ENCODE results near the gene CLEC14A. TPM values are rescaled to one million over a fixed set of nuclear protein-coding genes. Genes with fewer than 3 reads are reported as not detected.

Gene CLEC14A, protein sequence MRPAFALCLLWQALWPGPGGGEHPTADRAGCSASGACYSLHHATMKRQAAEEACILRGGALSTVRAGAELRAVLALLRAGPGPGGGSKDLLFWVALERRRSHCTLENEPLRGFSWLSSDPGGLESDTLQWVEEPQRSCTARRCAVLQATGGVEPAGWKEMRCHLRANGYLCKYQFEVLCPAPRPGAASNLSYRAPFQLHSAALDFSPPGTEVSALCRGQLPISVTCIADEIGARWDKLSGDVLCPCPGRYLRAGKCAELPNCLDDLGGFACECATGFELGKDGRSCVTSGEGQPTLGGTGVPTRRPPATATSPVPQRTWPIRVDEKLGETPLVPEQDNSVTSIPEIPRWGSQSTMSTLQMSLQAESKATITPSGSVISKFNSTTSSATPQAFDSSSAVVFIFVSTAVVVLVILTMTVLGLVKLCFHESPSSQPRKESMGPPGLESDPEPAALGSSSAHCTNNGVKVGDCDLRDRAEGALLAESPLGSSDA
- total RNA-seq (ENCODE audit: low replicate concordance) = 0.15 and 0.47 TPM in 2 replicates

DNA sequence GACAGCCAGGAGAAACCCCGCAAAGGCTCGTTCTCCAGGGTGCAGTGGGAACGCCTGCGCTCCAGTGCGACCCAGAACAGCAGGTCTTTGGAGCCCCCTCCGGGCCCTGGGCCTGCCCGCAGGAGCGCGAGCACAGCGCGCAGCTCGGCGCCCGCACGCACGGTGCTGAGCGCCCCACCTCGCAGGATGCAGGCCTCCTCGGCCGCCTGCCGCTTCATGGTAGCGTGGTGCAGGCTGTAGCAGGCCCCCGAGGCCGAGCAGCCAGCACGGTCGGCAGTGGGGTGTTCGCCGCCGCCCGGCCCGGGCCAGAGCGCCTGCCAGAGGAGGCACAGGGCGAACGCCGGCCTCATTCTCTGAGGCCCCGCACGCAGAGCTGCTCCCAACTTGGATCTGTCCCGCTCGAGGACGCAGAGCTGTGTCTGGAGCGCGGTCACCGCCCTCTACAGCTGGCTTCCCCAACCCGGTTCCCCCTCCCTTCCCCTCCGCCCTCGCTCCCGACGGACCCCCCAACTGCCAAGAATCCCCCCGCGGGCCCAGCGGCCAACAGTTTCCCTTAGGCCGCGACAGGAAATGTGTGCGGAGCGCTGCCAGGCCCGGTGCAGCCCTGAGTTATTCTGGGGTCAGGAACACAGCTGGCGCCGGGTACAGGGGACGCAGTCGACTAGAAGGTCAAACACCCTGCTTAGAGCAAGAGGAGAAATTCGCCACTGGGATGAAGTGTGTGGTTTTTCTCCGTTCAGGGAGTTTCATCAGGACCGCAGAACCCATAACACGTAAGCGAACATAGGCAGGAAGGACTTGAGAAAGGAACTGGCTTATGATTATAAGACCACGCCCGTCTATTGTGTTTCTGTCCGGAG is at the start of gene CLEC14A:
Gene CLEC14A, minus strand, starts transcription at position 421 of the 860 bp plus-strand sequence. Its CDS starts 71 bp downstream, at position 350.

DNA sequence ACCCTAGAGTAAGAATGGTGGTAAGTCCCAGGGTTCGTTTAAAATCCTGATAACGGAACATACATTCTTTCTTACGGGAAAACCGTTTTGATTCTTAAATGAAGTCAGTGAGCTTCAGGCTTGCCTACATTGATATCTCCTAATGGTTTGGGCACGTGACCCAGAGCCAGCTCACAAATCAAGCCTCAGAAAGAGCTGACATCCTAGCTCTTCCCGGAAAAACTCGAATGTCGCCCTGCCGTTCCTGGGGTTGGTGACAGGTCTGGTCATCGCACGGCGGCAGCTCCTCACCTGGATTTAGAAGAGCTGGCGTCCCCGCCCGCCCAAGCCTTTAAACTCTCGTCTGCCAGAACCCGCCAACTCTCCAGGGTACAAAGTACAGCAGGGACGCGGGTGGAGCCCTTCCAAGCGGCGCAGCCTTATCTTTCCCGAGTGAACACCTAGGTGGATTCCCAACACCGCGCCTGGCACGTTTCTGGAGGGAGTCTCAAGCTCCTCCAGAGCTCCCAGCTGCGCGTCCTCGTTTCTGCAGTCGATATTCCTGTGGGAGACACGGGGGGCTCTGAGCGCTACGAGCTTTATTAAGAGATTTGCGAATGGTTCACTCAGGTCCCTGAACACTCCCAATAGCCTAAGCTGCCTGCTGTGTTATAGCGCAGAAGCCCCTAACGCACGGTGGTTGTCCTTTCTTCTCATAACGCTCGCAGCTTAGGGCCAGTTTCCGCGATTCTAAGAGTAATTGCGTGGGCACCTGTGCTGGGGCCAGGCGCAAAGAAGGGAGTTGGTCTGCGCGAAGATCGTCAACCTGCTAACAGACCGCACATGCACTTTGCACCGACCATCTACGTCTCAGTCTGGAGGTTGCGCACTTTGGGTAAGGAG is 47.9 kb downstream of the CLEC14A start, which contains the start of gene SSTR1:
Gene SSTR1, plus strand, starts transcription at position 169 of the 882 bp plus-strand sequence. CDS start 1,486 bp downstream, outside the sequence.

Other genes starting within 250 kb of the CLEC14A start
- 0.45 and 1.1 TPM in 2 replicates for gene SSTR1, start 48.2 kb downstream of the CLEC14A start, total RNA-seq (ENCODE audit: low replicate concordance)